Activated T-helper 2 cell treated with anti-CD3 and anti-CD28 coated beads, Interferon-gamma antibody, Interleukin-2, Interleukin-4, amounts not matched to agents 10 μg/mL and 5 μg/mL and 100 μg/mL, durations not matched to agents 14 hours and 24 hours and 36 hours (primary cell): ENCODE measurements around the gene ADGRG3. TPM values are rescaled to one million over a fixed set of nuclear protein-coding genes. Genes with fewer than 3 reads are reported as not detected.

ENCODE experiments used
- DNase-seq: peaks from one replicate; pipeline ENCODE4 v3.0.0; 2021; ENCODE audit warnings: low spot score
- H3K27ac Mint-ChIP-seq: one replicate; pipeline ENCODE4 v1.8.0; 2021; ENCODE audit warnings: mixed read lengths
- H3K27me3 Mint-ChIP-seq: one replicate; pipeline ENCODE4 v1.8.0; 2021; ENCODE audit warnings: low read depth, mixed read lengths
- H3K36me3 Mint-ChIP-seq: one replicate; pipeline ENCODE4 v1.8.0; 2021; ENCODE audit warnings: low read depth, mixed read lengths
- H3K4me1 Mint-ChIP-seq: one replicate; pipeline ENCODE4 v1.8.0; 2021; ENCODE audit warnings: low read depth, mixed read lengths
- H3K4me3 Mint-ChIP-seq: one replicate; pipeline ENCODE4 v1.8.0; 2021; ENCODE audit warnings: low read depth, mild to moderate bottlenecking, moderate library complexity, mixed read lengths
- H3K9me3 Mint-ChIP-seq: one replicate; pipeline ENCODE4 v1.8.0; 2021; ENCODE audit warnings: mixed read lengths
- intact Hi-C: fragments of 100-400 bp; cut with micrococcal nuclease; formaldehyde crosslinking; loops from one replicate; pipeline ENCODE4 v1.15.1; 2023
- total RNA-seq: library from RNA; stranded (reverse); gene quantifications from 2 replicates; pipeline ENCODE4 v1.2.3, GENCODE V29; 2022

The ADGRG3 gene
- total RNA-seq, 1 donor from 2014 or later: not detected

DNA sequence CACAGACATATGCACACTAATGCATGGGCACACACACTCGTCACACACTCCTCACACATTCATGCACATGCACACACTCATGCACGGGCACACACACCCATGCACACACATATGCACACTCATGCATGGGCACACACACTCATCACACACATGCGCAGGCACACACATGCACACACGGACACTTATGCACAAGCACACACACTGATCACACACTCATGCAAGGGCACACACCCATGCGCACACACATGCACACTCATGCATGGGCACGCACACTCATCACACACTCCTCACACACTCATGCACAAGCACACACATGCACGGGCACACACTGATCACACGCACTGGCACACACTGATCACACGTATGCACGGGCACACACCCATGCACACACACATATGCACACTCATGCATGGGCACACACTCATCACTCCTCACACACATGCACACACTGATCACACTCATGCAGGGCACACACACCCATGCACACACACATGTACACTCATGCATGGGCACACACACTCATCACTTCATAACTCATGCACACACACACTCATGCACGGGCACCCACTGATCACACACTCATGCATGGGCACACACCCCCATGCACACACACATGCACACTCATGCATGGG lies 23.6 kb upstream of the ADGRG3 start:
- Mint-ChIP-seq H3K9me3 (no peaks in the 10 kb centered on the region), H3K4me1 (peaks cover 16% of the 10 kb centered on the region), H3K4me3 (no peak overlapping the region)

DNA sequence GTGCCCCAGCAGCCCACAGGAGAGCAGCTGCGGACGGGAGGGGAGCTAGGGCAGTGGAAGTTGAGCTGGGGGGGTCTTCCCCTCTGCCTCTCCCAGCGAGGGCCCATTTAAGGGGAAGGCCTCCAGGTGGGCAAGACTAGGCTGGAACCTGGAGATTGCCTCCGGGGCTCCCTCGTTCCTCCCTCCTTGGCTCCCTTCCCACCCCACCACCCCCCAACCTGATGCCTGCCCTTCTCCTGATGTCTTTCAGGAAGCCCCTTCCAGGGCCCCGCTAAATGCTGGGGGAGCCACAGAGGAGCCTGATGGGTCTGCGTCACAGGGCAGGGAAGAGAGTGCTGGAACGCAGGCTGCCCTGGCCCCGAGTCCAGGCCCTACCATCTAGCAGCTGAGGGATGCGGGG lies 22.9 kb upstream of the ADGRG3 start:
- intact Hi-C loops: loop anchor here (5.0 kb wide), 1 partner anchor 77 kb away; no protein-coding TSS in a partner anchor
- peaks cover 9% of the 10 kb centered on the region for H3K27me3 Mint-ChIP-seq

More for the DNA sequence above, 23.6 kb upstream of the ADGRG3 start:
- no peaks in the 10 kb centered on the region for H3K36me3 Mint-ChIP-seq
- intact Hi-C loops: loop anchor here (5.0 kb wide), 1 partner anchor 78 kb away; no protein-coding TSS in a partner anchor
- H3K27ac Mint-ChIP-seq: no peak overlapping the region
- H3K27me3 Mint-ChIP-seq: peaks cover 14% of the 10 kb centered on the region
- no peak for DNase-seq

GRCh38 chr16:57645691-57646387 lies 22.3 kb upstream of the ADGRG3 start:
- Mint-ChIP-seq H3K9me3 (no peaks in the 10 kb centered on the region), H3K27me3 (peaks cover 2% of the 10 kb centered on the region), H3K27ac (peak overlapping the region; percentile 9), H3K4me1 (peaks cover 16% of the 10 kb centered on the region), H3K36me3 (no peaks in the 10 kb centered on the region), H3K4me3 (no peak overlapping the region)
- no peak for DNase-seq
- intact Hi-C loops: loop anchor here (5.0 kb wide), 1 partner anchor 76 kb away; no protein-coding TSS in a partner anchor

More for the DNA sequence above, 22.9 kb upstream of the ADGRG3 start:
- Mint-ChIP-seq H3K9me3 (no peaks in the 10 kb centered on the region), H3K4me3 (no peak overlapping the region), H3K4me1 (peaks cover 16% of the 10 kb centered on the region), H3K27ac (no peak overlapping the region), H3K36me3 (no peaks in the 10 kb centered on the region)
- no peak for DNase-seq

DNA sequence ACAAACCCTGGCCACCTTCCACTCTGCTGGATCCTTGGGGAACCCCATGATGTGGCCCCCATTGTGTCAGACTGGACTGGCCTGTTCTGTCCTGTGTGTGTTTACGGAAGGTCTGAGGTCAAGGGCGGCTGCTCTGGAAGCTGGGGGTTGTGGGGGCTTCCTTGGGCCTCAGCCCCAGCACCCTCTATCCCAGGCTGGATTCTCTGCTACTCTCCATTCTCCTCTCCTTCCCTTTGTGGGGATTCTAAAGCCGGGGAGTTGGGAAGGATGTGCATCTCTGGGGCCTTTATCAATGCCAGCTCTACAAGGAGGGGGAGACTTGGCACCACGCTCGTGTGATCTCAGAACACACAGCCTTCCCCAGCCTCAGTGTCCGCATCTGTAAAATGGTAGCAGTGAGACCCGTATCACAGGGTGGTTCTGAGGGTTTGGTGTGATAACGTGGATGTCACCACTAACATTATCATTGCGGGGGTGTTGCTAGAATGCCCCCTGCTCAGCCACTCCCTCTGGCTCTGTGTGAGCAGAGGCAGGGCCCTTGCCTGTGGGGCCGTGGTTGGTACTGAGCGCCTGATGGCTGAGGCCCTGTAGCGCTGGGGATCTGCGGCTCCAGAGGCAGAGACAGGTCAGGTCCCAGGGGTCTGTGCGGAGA lies 21.6 kb upstream of the ADGRG3 start:
- peaks cover 2% of the 10 kb centered on the region for H3K27me3 Mint-ChIP-seq
- no peak overlapping the region for H3K27ac Mint-ChIP-seq
- H3K9me3 Mint-ChIP-seq: no peaks in the 10 kb centered on the region
- H3K36me3 Mint-ChIP-seq: no peaks in the 10 kb centered on the region
- H3K4me1 Mint-ChIP-seq: peaks cover 17% of the 10 kb centered on the region
- H3K4me3 Mint-ChIP-seq: no peak overlapping the region
- DNase-seq: no peak
- intact Hi-C loops: loop anchor here (5.0 kb wide), 1 partner anchor 76 kb away; no protein-coding TSS in a partner anchor

DNA sequence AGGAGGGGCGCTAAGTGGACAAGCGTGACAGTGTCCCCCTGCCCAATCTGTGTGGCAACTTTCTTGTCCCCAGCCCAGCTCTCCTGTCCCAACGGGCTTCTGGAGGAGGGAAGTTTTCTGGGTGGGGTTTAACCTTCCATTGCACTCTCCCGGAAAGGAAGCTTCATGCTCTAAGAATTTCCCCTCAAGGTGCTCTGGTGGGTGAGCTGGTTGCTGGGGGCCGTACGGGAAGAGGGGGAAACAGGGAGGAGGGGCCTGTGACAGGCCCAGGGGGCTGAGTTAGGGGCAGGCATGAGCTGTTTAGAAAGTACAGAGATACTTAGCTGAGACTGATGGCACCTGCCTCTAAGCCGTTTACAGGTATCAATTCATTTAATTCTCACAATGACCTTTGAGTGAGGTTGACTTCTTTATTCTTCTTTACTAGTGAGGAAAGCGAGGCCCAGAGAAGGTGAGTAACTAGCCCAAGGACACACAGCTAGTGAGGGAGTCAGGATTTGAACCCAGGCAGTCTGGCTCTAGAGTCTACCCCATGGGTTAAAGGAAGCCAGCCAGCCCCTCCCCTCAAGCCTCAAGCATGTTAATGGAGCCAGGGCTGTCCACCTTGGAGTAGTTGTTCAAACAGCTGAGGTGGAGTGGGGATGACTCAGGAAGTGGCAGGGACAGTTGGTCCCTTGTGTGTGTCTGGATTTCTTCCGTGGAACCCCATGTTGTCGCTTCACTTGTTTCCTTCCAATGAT lies 20.8 kb upstream of the ADGRG3 start:
- no peak overlapping the region for H3K27ac Mint-ChIP-seq
- peaks cover 2% of the 10 kb centered on the region for H3K27me3 Mint-ChIP-seq
- H3K36me3 Mint-ChIP-seq: no peaks in the 10 kb centered on the region
- no peak overlapping the region for H3K4me3 Mint-ChIP-seq
- intact Hi-C loops: loop anchor here (5.0 kb wide), 1 partner anchor 75 kb away; no protein-coding TSS in a partner anchor
- H3K4me1 Mint-ChIP-seq: peaks cover 23% of the 10 kb centered on the region
- H3K9me3 Mint-ChIP-seq: no peaks in the 10 kb centered on the region
- no peak for DNase-seq

- Mint-ChIP-seq H3K27me3 (peaks cover 2% of the 10 kb centered on the region), H3K4me1 (peaks cover 23% of the 10 kb centered on the region), H3K4me3 (no peak overlapping the region), H3K36me3 (no peaks in the 10 kb centered on the region), H3K9me3 (no peaks in the 10 kb centered on the region), H3K27ac (no peak overlapping the region)
- no peak for DNase-seq
- intact Hi-C loops: loop anchor here (2.0 to 5.0 kb wide), 2 partner anchors 39 to 74 kb away; no protein-coding TSS in a partner anchor
Observed at GRCh38 chr16:57648125-57648524, 20.0 kb upstream of the ADGRG3 start.

DNA sequence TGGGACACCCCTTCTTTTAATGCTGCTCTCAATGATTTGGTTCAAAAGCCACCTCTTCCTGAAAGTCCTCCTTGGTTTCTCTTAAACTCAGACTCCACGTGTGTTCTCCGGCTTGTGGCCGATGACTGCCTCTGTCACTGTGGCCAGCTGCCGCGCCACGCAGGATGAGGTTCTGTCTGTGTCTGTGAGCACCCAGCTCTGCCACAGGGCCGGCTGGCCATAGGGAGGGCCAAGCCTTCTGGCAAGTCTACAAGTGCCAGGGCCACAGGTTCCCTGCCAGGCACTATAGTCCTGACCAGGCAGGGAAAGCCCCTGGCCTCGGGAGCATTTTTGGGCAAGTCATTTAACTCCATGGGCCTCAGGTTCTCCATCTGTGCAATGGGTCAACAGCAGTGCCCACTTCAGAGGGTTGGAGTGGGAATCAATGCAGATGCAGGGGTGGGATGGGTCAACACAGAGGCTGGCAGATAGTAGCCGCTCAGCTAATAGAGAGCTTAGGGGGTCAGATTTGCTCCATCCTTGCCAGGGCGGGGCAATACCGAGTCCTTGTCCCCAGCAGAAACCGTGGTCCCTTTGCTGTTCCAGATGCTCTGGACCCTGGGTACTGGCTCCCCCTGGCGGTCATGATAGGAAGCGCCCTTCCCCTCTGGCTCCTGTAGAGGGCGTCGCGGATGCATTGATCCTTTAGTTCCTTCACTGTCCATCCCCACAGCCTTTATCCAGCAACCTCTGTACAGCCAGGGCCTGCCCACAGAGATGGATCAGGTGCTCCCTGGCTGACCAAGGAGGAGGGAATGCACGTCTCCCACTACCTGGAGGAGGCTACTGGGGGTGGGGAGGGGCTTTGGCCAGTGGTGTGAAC lies 19.3 kb upstream of the ADGRG3 start:
- Mint-ChIP-seq H3K27ac (peak overlapping the region; percentile 48), H3K27me3 (peaks cover 2% of the 10 kb centered on the region), H3K4me1 (peaks cover 23% of the 10 kb centered on the region), H3K36me3 (no peaks in the 10 kb centered on the region), H3K9me3 (no peaks in the 10 kb centered on the region), H3K4me3 (no peak overlapping the region)
- peak; percentile 80 for DNase-seq
- intact Hi-C loops: loop anchor here (1.0 to 5.0 kb wide), 5 partner anchors 40 to 73 kb away; no protein-coding TSS in a partner anchor

DNA sequence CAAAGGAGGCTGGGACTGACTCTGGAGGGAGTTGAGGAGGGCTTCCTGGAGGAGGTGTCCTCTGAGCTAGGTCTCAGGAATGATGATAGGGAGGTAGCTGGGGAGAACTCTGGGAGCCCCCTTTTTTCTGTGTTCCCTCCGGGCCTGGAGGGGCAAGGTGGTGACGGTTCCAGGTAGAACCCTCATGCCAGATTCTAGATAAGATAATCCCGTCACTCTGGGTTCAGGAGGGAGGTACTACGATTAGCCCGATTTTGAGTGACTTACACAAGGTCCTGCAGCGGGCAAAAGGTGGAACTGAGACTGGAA lies 18.7 kb upstream of the ADGRG3 start:
- no peaks in the 10 kb centered on the region for H3K9me3 Mint-ChIP-seq
- peaks cover 23% of the 10 kb centered on the region for H3K4me1 Mint-ChIP-seq
- no peaks in the 10 kb centered on the region for H3K36me3 Mint-ChIP-seq
- peaks cover 2% of the 10 kb centered on the region for H3K27me3 Mint-ChIP-seq
- no peak overlapping the region for H3K27ac Mint-ChIP-seq
- DNase-seq: no peak
- no peak overlapping the region for H3K4me3 Mint-ChIP-seq
- intact Hi-C loops: loop anchor here (1.0 to 5.0 kb wide), 5 partner anchors 41 to 73 kb away; no protein-coding TSS in a partner anchor

DNA sequence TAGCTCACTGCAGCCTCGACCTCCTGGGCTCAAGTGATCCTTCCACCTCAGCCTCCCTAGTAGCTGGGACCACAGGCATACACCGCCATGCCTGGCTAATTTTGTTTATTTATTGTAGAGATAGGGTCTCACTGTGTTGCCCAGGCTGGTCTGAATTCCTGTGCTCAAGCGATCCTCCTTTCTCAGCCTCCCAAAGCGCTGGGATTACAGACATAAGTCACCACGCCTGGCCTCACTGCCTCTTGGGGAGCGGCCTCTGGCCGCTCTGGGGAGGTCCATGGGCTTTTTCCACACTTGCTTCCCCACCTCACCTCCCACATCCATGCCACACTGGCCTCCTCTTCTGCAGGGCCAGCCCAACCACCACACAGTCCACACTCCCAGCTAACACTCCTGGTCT lies 18.3 kb upstream of the ADGRG3 start:
- no peak overlapping the region for H3K4me3 Mint-ChIP-seq
- H3K27me3 Mint-ChIP-seq: peaks cover 2% of the 10 kb centered on the region
- intact Hi-C loops: loop anchor here (1.0 to 5.0 kb wide), 5 partner anchors 41 to 74 kb away; no protein-coding TSS in a partner anchor
- H3K4me1 Mint-ChIP-seq: peaks cover 23% of the 10 kb centered on the region
- H3K36me3 Mint-ChIP-seq: no peaks in the 10 kb centered on the region
- no peak overlapping the region for H3K27ac Mint-ChIP-seq
- H3K9me3 Mint-ChIP-seq: no peaks in the 10 kb centered on the region
- DNase-seq: no peak

DNA sequence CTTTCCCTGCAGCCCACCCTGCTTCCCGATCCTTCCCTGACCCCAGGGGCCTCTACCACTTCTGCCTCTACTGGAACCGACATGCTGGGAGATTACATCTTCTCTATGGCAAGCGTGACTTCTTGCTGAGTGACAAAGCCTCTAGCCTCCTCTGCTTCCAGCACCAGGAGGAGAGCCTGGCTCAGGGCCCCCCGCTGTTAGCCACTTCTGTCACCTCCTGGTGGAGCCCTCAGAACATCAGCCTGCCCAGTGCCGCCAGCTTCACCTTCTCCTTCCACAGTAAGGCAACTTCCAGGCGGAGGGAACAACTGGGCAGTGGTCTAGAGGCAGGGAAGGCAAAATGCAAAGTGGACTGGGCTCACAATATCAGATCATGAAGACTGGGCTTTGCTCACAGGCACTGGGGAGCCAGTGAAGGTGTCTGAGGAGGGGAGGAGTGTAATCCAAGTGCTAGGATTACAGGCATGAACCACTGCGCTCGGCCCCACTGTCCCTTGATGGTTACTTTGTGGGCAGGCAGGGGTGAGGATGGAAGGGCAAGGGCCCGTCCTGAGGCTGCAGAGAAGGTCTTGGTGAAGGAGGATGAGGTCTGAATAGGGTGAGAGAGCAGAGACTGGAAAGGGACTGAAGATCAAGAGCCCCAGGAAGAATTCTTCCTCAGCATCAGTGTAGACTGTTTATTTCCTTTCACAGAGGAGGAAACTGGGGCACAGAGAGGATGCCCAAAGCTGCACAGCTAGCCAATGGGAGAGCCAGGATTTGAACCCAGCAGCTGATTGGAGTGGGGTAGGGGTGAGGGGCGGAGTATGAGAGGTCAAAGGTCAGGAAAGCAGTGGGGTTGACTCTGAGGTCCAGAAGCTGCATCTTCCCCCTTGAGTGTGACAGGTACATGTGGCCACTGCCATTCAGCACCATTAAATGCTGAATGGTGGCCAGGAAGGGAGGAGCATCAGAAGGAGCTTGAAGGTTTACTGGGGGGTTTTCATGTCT lies 16.5 kb upstream of the ADGRG3 start:
- intact Hi-C loops: no loop called here
- DNase-seq: peak; percentile 33
- H3K9me3 Mint-ChIP-seq: no peaks in the 10 kb centered on the region
- peaks cover 2% of the 10 kb centered on the region for H3K27me3 Mint-ChIP-seq
- no peaks in the 10 kb centered on the region for H3K36me3 Mint-ChIP-seq
- peaks cover 23% of the 10 kb centered on the region for H3K4me1 Mint-ChIP-seq
- no peak overlapping the region for H3K4me3 Mint-ChIP-seq
- no peak overlapping the region for H3K27ac Mint-ChIP-seq
